NOMO-1 (cell line): Measurements from ENCODE around the gene COL5A1.

Experiments used
- DNase-seq, 2 experiments: peaks; one replicate each; lab custom pipeline; 2025; ENCODE audit not compliant: unreplicated experiment in 2 of 2; lab: John Stamatoyannopoulos, UW

The COL5A1 gene

GRCh38 chr9:134606951-134607731 lies 34.5 kb upstream of the COL5A1 start:
- no peak for DNase-seq

DNA sequence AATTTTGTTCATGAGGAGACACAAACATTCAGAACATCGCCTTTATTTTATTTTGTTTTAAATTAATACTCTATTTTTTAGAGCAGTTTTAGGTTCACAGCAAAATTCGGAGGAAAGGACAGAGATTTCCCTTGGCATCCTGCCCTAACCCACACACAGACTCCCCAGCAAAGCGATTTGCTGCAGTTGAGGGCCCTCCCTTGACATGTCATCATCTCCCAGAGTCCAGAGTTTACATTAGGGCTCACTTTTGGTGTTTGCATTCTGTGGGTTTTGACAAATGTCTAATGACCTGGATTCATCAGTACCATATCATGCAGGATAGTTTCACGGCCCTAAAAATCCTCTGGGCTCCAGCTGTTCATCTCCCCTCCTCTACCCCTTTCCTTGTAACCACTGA lies 33.6 kb upstream of the COL5A1 start:
- no peak for DNase-seq

DNA sequence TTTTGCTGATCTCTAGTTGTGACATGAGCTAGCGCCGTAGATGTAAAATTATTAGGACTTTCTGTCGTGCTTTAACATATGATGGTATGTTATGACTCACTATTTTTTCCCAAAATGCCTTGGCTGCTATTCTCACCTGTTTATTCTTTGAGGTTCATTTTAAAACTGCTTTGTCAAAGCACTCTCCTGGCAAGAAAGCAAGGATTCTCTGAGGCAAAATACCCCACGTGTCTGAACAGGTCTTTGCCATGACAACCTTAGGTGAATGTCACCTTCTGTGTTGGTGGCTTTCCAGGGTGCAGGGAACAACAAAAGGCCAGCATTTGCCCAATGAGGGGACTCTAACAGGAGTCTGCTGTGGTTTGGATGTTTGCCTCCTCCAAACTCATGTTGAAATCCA lies 30.6 kb upstream of the COL5A1 start:
- DNase-seq, result no peak

DNA sequence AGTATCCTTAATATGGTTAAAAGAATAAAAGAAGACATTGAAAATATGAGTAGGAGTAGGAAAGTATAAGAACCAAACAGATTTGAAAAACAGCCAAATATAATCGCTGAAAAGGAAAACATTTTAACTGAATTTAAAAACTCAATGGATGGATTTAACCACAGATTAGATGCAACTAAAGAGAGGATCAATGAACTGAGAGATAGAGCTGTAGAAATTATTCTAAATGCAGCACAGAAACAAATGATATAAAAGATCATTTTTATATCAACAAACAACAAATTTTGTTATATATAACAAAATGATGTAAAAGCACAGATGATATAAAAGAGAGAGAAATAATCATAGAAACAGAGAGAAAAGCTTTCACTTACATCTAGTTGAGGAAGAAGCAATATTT lies 29.3 kb upstream of the COL5A1 start:
- no peak for DNase-seq

- no peak for DNase-seq
These were observed 28.9 kb upstream of the COL5A1 start for GRCh38 chr9:134612715-134613114.

DNA sequence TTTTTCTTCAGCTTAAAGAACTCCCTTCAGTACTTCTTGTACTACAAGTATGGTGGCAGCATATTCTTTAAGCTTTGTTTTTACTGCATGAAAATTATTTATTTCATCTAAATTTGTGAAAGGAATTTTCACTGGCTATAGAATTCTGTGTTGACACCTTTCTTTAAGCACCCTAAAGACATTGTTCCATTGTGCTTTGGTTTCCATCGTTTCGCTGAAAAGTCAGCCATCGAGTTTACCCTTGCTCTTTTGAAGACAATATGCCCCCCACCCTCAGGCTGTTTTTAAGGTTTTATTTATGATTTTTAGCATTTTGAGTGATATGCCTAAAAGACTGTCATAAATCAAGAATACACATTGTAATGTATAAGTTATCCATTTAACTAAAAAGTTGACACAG lies 27.3 kb upstream of the COL5A1 start:
- DNase-seq, result no peak

DNA sequence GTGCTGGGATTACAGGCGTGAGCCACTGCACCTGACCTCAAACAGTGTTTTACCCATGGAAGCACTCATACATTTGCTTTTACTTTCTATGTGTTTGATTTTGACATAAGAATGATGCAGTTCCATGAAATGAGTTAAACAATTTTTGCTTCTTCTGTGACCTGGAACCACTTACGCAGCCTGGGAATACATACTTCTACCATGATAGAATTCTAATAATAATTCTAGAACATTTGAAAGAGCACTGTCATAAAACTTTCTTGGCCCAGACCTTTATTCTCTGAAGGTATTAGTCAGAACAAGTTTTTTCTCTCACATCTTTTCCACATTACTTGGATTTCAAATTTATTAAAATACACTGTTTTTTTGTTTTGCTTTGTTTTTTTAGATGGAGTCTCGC lies 25.3 kb upstream of the COL5A1 start:
- no peak for DNase-seq

- no peak for DNase-seq
These were observed 24.4 kb upstream of the COL5A1 start for GRCh38 chr9:134617246-134617645.

GRCh38 chr9:134617836-134618162 lies 23.8 kb upstream of the COL5A1 start:
- DNase-seq, result no peak

GRCh38 chr9:134618163-134618832 lies 23.3 kb upstream of the COL5A1 start:
- DNase-seq, result peak in 1 of 2 experiments; percentile 23

- DNase-seq, result no peak
These were observed 22.7 kb upstream of the COL5A1 start for GRCh38 chr9:134618833-134619447.

- DNase-seq, result no peak
These were observed 22.1 kb upstream of the COL5A1 start for GRCh38 chr9:134619448-134619982.

DNA sequence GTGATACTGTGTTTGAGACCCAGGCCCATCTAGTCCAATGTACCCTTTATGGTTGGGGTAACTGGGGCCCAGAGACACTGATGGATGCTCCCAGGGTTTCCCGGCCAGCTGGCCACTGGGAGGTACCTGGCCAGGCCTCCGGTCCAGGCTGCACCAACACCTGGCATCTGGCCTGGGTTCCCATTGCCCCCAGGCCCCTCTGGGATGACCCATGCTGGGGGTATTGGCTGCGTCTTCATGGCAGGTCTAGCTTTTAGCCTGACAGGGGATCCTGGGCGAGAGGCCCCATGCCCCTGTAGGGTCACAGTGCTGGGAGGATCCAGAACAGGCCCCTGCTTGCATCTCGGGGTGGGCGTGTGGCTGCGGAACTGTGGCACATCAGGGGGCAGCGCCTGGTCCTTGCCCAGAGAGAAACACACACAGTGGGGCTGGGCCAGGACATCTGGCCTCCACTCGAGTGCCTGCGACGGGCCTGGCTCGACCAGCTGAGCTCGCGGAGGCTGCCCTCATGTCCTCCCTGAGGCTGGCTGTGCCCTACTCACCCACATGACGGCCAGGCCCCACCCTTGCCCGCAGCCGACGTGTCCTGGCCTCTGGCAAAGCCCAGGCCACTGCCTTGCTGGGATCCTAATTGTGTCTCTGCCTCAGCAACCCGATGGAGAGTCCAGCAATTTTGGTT lies 21.5 kb upstream of the COL5A1 start:
- DNase-seq, result no peak

GRCh38 chr9:134620751-134621557 lies 20.6 kb upstream of the COL5A1 start:
- DNase-seq, result no peak

GRCh38 chr9:134621558-134622110 lies 20.0 kb upstream of the COL5A1 start:
- no peak for DNase-seq

- DNase-seq, result no peak
These were observed 18.7 kb upstream of the COL5A1 start for GRCh38 chr9:134622896-134623257.

DNA sequence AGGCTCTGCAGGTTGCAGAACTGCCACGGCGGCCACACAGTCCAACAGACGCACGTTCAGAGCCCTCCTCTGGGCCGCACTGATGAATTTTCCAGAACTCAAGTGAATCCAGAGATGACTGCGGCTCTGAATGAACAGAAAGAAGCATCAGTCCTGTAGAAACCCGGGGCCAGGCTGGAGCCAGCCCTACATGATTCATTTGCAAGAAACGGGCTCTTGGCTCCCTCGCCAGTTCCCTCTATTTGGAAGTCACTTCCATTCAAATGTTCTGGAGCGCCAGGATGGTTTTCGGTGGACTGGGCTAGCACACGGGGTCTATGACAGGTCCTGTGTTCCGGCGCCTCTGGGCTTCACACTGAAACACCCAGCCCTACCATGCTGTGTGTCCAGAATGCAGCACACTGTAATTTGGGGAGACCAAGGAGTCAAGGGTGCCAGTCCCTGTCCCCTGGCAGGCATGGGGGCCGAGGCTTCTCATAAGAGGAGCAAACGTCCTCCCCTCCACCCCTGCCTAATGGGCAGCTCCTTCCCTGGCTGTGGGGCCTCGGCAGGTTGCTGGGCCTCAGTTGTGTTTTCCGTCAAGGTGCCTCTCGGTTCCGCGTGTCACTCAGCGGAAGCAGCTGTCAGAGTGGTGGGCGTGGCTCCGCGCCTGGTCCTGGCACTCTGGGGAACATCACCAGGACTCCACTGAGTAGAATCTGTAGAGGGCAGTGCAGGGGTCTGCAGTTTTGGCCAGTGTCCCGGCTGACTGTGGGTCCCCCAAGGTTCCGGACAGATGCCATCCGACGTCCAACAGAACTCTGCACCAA lies 18.1 kb upstream of the COL5A1 start:
- DNase-seq, result no peak

DNA sequence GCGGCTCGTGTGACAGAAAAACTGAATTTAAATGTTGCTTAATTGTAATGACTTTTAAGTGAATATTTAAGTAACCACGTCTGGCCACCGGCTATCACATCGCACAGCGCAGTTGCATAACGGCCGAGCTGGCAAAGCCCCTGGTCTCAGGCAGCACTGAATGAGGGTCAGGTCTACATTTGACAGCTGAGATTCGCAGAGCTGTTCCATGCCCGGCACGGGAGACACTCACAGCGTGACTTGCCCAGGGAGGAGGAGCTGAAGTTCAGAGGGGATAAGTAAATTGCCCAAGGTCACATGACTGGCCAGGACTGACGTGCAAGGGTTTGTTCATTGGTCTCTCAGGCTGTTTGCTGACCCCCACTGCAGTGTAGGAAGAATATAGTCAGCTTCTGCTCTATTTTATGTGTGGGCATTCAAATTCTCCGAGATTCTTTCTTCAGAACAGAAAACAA lies 17.4 kb upstream of the COL5A1 start:
- DNase-seq, result no peak

- DNase-seq, result no peak
These were observed 16.9 kb upstream of the COL5A1 start for GRCh38 chr9:134624621-134625181.
